Peyer's patch (tissue), 4 donors: Measurements from ENCODE around the gene EPHA5. TPM values are rescaled to one million over a fixed set of nuclear protein-coding genes. Genes with fewer than 3 reads are reported as not detected.

ENCODE experiments used
- DNase-seq, 3 donors: peaks; one replicate each; pipeline ENCODE4 v3.0.0-alpha.2; 2017 to 2019
- H3K27ac ChIP-seq, 4 donors: fragments of 200-600 bp; sonication (generic); one replicate each; pipeline ENCODE4 v1.5.1; 2016 to 2019
- H3K27me3 ChIP-seq, 2 donors: fragments of 200-600 bp; sonication (generic); one replicate each; pipeline ENCODE4 v1.5.1; 2019
- H3K36me3 ChIP-seq, 3 donors: fragments of 200-600 bp; sonication (generic); one replicate each; pipeline ENCODE4 v1.5.1; 2016 to 2019
- H3K4me1 ChIP-seq, 4 donors: fragments of 200-600 bp; sonication (generic); one replicate each; pipeline ENCODE4 v1.5.1; 2016 to 2019
- H3K4me3 ChIP-seq, 4 donors: fragments of 200-600 bp; sonication (generic); 1 replicate in 3 of 4; 2 replicates in 1 of 4; pipeline ENCODE4 v1.5.1; 2016 to 2019; ENCODE audit warnings: mild to moderate bottlenecking in 1 of 4
- H3K9me3 ChIP-seq, 4 donors: fragments of 200-600 bp; sonication (generic); one replicate each; pipeline ENCODE4 v1.5.1; 2016 to 2019; ENCODE audit warnings: mild to moderate bottlenecking in 1 of 4
- POLR2A ChIP-seq, 2 donors: fragments of 450-650 bp; IDR thresholded peaks; one replicate each; pipeline ENCODE4 v1.5.1; 2017; ENCODE audit warnings: antibody characterized with exemption in 2 of 2, mild to moderate bottlenecking in 2 of 2, moderate library complexity in 2 of 2
- total RNA-seq, 4 donors: library from RNA; depleted of rRNA; stranded (reverse); fragments of >200 nt; gene quantifications; one replicate each; pipeline ENCODE4 v1.1.0, GENCODE V29; 2016
- TF ChIP-seq, protein P1 (sequence below), 6 experiments: fragments of 450-650 bp in 4 of 6; fragments of 200-600 bp in 2 of 6; sonication (generic) in 1 of 6; IDR thresholded peaks; one replicate each; pipeline ENCODE4 v1.5.1; 2017 to 2019; ENCODE audit warnings: antibody characterized with exemption in 6 of 6, mild to moderate bottlenecking in 3 of 6, moderate library complexity in 1 of 6

The EPHA5 gene
- total RNA-seq, 4 donors from 2014 or later: 0.09 TPM; not detected in 3

- DNase-seq: no peak
- H3K27me3 ChIP-seq: no peaks in the 10 kb centered on the region
- no peaks in the 10 kb centered on the region for H3K9me3 ChIP-seq
- no peak overlapping the region for H3K4me3 ChIP-seq
- H3K27ac ChIP-seq: no peak overlapping the region
- H3K36me3 ChIP-seq: no peaks in the 10 kb centered on the region
- TF ChIP-seq POLR2A (IDR thresholded peaks at IDR 0.05): no peak
- TF ChIP-seq, protein P1, sequence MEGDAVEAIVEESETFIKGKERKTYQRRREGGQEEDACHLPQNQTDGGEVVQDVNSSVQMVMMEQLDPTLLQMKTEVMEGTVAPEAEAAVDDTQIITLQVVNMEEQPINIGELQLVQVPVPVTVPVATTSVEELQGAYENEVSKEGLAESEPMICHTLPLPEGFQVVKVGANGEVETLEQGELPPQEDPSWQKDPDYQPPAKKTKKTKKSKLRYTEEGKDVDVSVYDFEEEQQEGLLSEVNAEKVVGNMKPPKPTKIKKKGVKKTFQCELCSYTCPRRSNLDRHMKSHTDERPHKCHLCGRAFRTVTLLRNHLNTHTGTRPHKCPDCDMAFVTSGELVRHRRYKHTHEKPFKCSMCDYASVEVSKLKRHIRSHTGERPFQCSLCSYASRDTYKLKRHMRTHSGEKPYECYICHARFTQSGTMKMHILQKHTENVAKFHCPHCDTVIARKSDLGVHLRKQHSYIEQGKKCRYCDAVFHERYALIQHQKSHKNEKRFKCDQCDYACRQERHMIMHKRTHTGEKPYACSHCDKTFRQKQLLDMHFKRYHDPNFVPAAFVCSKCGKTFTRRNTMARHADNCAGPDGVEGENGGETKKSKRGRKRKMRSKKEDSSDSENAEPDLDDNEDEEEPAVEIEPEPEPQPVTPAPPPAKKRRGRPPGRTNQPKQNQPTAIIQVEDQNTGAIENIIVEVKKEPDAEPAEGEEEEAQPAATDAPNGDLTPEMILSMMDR (IDR thresholded peaks at IDR 0.05): no peak
- no peaks in the 10 kb centered on the region for H3K4me1 ChIP-seq
Observed at GRCh38 chr4:65340382-65341109, 329.7 kb downstream of the EPHA5 start.

DNA sequence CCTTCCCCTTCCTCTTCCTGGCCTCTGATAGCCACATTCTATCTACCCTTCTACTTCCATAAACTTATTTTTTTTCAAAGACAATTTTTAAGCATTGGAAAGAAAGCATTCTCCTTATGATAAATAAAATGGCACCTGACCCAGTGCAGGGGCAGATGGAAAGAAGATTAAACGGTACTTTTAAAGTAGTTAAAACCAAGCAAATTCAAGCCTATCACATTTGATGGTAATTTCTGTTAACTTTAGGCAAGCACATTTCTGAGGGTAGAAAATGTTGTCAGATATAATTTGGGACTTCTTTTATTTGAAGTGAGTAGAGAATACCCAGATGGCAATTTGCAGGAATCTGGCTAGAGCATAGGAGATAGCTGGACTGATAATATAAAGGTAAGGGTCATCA lies 332.9 kb downstream of the EPHA5 start:
- no peaks in the 10 kb centered on the region for H3K36me3 ChIP-seq
- H3K9me3 ChIP-seq: no peaks in the 10 kb centered on the region
- TF ChIP-seq POLR2A (IDR thresholded peaks at IDR 0.05): no peak
- TF ChIP-seq, protein P1 (IDR thresholded peaks at IDR 0.05): no peak
- no peak overlapping the region for H3K4me3 ChIP-seq
- no peak overlapping the region for H3K27ac ChIP-seq
- no peaks in the 10 kb centered on the region for H3K27me3 ChIP-seq
- H3K4me1 ChIP-seq: no peaks in the 10 kb centered on the region
- no peak for DNase-seq

GRCh38 chr4:65336465-65336864 lies 333.8 kb downstream of the EPHA5 start:
- DNase-seq: no peak
- no peak overlapping the region for H3K27ac ChIP-seq
- TF ChIP-seq, protein P1 (IDR thresholded peaks at IDR 0.05): no peak
- no peak for TF ChIP-seq POLR2A (IDR thresholded peaks at IDR 0.05)
- no peaks in the 10 kb centered on the region for H3K27me3 ChIP-seq
- H3K36me3 ChIP-seq: no peaks in the 10 kb centered on the region
- H3K9me3 ChIP-seq: no peaks in the 10 kb centered on the region
- H3K4me1 ChIP-seq: no peaks in the 10 kb centered on the region
- no peak overlapping the region for H3K4me3 ChIP-seq

- H3K4me3 ChIP-seq: no peak overlapping the region
- no peaks in the 10 kb centered on the region for H3K4me1 ChIP-seq
- TF ChIP-seq, protein P1 (IDR thresholded peaks at IDR 0.05): no peak
- no peak for TF ChIP-seq POLR2A (IDR thresholded peaks at IDR 0.05)
- H3K27ac ChIP-seq: no peak overlapping the region
- DNase-seq: no peak
- H3K36me3 ChIP-seq: no peaks in the 10 kb centered on the region
- H3K27me3 ChIP-seq: no peaks in the 10 kb centered on the region
- no peaks in the 10 kb centered on the region for H3K9me3 ChIP-seq
Observed at GRCh38 chr4:65316534-65316933, 353.8 kb downstream of the EPHA5 start.

- Histone ChIP-seq H3K36me3 (no peaks in the 10 kb centered on the region), H3K27me3 (no peaks in the 10 kb centered on the region), H3K27ac (no peak overlapping the region), H3K4me3 (no peak overlapping the region), H3K4me1 (no peaks in the 10 kb centered on the region), H3K9me3 (no peaks in the 10 kb centered on the region)
- DNase-seq: no peak
- TF ChIP-seq, protein P1 (IDR thresholded peaks at IDR 0.05): no peak
- no peak for TF ChIP-seq POLR2A (IDR thresholded peaks at IDR 0.05)
Observed at GRCh38 chr4:65311120-65311519, 359.2 kb downstream of the EPHA5 start.
